Panc1 (cell line): ENCODE data around the gene TSSK1B.

Source experiments
- POLR2AphosphoS5 ChIP-seq: IDR thresholded peaks from 2 replicates; pipeline ENCODE4 v1.6.1; 2012; ENCODE audit warnings: mild to moderate bottlenecking, low read depth, low read length, moderate library complexity
- SIN3A ChIP-seq: IDR thresholded peaks from 2 replicates; pipeline ENCODE4 v1.6.1; 2012; ENCODE audit warnings: low read depth, mild to moderate bottlenecking, low read length, moderate library complexity, borderline replicate concordance; ENCODE audit not compliant: insufficient read depth
- TCF7L2 ChIP-seq: IDR thresholded peaks from 2 replicates; pipeline ENCODE4 v1.6.1; 2011; ENCODE audit warnings: mild to moderate bottlenecking, low read depth, low read length, inconsistent platforms
- TF ChIP-seq, protein P1 (sequence below): fragments of 450-650 bp; IDR thresholded peaks from 2 replicates; pipeline ENCODE4 v1.5.1; 2017; ENCODE audit warnings: mild to moderate bottlenecking

DNA sequence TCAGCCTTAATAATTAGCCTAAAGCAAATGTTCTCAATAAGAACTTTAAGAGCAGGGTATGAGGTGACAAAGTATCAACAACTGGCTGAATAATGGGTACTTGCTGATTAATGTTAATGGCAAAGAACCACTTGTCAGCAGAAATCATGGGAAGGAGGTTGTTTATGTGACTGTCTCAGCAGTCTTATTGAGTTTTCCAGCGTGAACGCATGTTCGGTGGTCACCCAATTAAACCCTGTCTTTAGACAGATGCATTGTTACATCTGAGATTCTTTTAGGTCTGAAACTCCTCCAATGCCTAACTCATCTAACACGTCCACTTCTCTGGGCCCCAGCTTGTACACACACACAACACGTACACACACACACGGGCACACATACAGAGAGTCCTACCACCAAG, 18.2 kb upstream of the TSSK1B start:
- TF ChIP-seq, protein P1, sequence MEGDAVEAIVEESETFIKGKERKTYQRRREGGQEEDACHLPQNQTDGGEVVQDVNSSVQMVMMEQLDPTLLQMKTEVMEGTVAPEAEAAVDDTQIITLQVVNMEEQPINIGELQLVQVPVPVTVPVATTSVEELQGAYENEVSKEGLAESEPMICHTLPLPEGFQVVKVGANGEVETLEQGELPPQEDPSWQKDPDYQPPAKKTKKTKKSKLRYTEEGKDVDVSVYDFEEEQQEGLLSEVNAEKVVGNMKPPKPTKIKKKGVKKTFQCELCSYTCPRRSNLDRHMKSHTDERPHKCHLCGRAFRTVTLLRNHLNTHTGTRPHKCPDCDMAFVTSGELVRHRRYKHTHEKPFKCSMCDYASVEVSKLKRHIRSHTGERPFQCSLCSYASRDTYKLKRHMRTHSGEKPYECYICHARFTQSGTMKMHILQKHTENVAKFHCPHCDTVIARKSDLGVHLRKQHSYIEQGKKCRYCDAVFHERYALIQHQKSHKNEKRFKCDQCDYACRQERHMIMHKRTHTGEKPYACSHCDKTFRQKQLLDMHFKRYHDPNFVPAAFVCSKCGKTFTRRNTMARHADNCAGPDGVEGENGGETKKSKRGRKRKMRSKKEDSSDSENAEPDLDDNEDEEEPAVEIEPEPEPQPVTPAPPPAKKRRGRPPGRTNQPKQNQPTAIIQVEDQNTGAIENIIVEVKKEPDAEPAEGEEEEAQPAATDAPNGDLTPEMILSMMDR, result no peak
- TF ChIP-seq POLR2AphosphoS5 (no peak), SIN3A (no peak), TCF7L2 (no peak)
